GM23248 (cell line): ENCODE results near the gene NUP93. TPM values are rescaled to one million over a fixed set of nuclear protein-coding genes. Genes with fewer than 3 reads are reported as not detected.

Experiments used
- DNase-seq: peaks from one replicate; pipeline ENCODE4 v3.0.0-alpha.2; 2015
- H2AFZ ChIP-seq: fragments of 200-600 bp; sonication (generic); 2 replicates; pipeline ENCODE4 v1.6.1; 2016; ENCODE audit warnings: antibody characterized with exemption
- H3F3A ChIP-seq: fragments of 200-600 bp; sonication (generic); 2 replicates; pipeline ENCODE4 v1.6.1; 2016; ENCODE audit warnings: mild to moderate bottlenecking, antibody characterized with exemption, mixed run types; ENCODE audit not compliant: insufficient read depth
- H3K27ac ChIP-seq: fragments of 200-600 bp; sonication (generic); 2 replicates; pipeline ENCODE4 v1.5.1; 2016; ENCODE audit warnings: mild to moderate bottlenecking
- H3K27me3 ChIP-seq: fragments of 200-600 bp; sonication (generic); replicated peaks from 2 replicates; pipeline ENCODE4 v1.6.1; 2016; ENCODE audit warnings: mild to moderate bottlenecking; ENCODE audit not compliant: insufficient read depth
- H3K36me3 ChIP-seq: fragments of 200-600 bp; sonication (generic); 2 replicates; pipeline ENCODE4 v1.6.1; 2016; ENCODE audit warnings: low read depth, mild to moderate bottlenecking
- H3K4me1 ChIP-seq: fragments of 200-600 bp; sonication (generic); 2 replicates; pipeline ENCODE4 v1.6.1; 2016; ENCODE audit warnings: mild to moderate bottlenecking; ENCODE audit not compliant: insufficient read depth
- H3K4me2 ChIP-seq: fragments of 200-600 bp; sonication (generic); one replicate; pipeline ENCODE4 v1.6.1; 2016; ENCODE audit warnings: mild to moderate bottlenecking; ENCODE audit not compliant: unreplicated experiment
- H3K4me3 ChIP-seq: fragments of 200-600 bp; sonication (generic); 2 replicates; pipeline ENCODE4 v1.5.1; 2016; ENCODE audit warnings: mild to moderate bottlenecking
- H3K79me2 ChIP-seq: fragments of 200-600 bp; sonication (generic); 2 replicates; pipeline ENCODE4 v1.6.1; 2016; ENCODE audit warnings: mild to moderate bottlenecking; ENCODE audit not compliant: insufficient read depth
- H3K9ac ChIP-seq: fragments of 200-600 bp; sonication (generic); 2 replicates; pipeline ENCODE4 v1.6.1; 2016; ENCODE audit warnings: mild to moderate bottlenecking
- H3K9me2 ChIP-seq: fragments of 200-600 bp; sonication (generic); 2 replicates; pipeline ENCODE4 v1.6.1; 2016; ENCODE audit warnings: mixed run types, mild to moderate bottlenecking, moderate library complexity; ENCODE audit not compliant: insufficient read depth
- H3K9me3 ChIP-seq: fragments of 200-600 bp; sonication (generic); one replicate; pipeline ENCODE4 v1.6.1; 2017; ENCODE audit warnings: low read depth
- H4K20me1 ChIP-seq: fragments of 200-600 bp; sonication (generic); 2 replicates; pipeline ENCODE4 v1.6.0; 2016; ENCODE audit not compliant: insufficient read depth
- EZH2 ChIP-seq: fragments of 200-600 bp; sonication (generic); IDR thresholded peaks from 2 replicates; pipeline ENCODE4 v1.6.1; 2018; ENCODE audit warnings: antibody characterized with exemption, mild to moderate bottlenecking; ENCODE audit not compliant: insufficient read depth, poor library complexity, severe bottlenecking
- EZH2phosphoT487 ChIP-seq: fragments of 200-600 bp; sonication (generic); IDR thresholded peaks from 2 replicates; pipeline ENCODE4 v1.6.1; 2018; ENCODE audit warnings: antibody characterized with exemption, moderate library complexity, mild to moderate bottlenecking, low read depth; ENCODE audit not compliant: insufficient read depth
- WGBS, 2 experiments: methylation state at CpG; one replicate each; pipeline ENCODE4 v1.1.6; 2015 to 2017; ENCODE audit warnings: low lambda C conversion rate in 2 of 2, low coverage in 1 of 2; ENCODE audit errors: missing lambda C conversion rate in 2 of 2; 5-methylcytosine and 5-hydroxymethylcytosine counted together
- in situ Hi-C: fragments of 300-500 bp; cut with MboI; formaldehyde crosslinking; loops from 2 replicates; pipeline ENCODE4 v1.15.0; 2020
- polyA plus RNA-seq: library from polyadenylated mRNA; unstranded; fragments of >200 nt; fragmentation: Nextera tagmentation; extraction: Ambion mirVana; gene quantifications from 2 replicates; pipeline ENCODE4 v1.2.1, GENCODE V29; 2016
- total RNA-seq: library from RNA; depleted of rRNA; stranded (reverse); fragments of >200 nt; shearing (Covaris generic); gene quantifications from 2 replicates; pipeline ENCODE4 v1.2.3, GENCODE V29; 2014

The NUP93 gene
- total and polyA plus RNA-seq, 2 experiments from 2014 or later, result 47.1 to 51.2 TPM

- in situ Hi-C loops, result no loop called here
- Histone ChIP-seq H3K27ac (no peak overlapping the region), H3K27me3 (no peaks in the 10 kb centered on the region), H3K79me2 (peaks cover 47% of the 10 kb centered on the region), H2AFZ (no peak overlapping the region), H3K9ac (no peak overlapping the region), H3K9me3 (no peaks in the 10 kb centered on the region), H3K9me2 (no peaks in the 10 kb centered on the region), H4K20me1 (no peaks in the 10 kb centered on the region), H3K4me3 (no peak overlapping the region), H3F3A (peaks cover 26% of the 10 kb centered on the region; the same call in 1 of the 2 replicates), H3K4me2 (no peak overlapping the region), H3K4me1 (peaks cover 23% of the 10 kb centered on the region), H3K36me3 (no peaks in the 10 kb centered on the region)
- WGBS, 2 experiments, result 77% methylated on average over 4 of the region's 4 CpGs
- no peak for TF ChIP-seq EZH2phosphoT487
- TF ChIP-seq EZH2, result no peak
- DNase-seq, result no peak
Observed at GRCh38 chr16:56775162-56775561, 45.2 kb downstream of the NUP93 start.

GRCh38 chr16:56776562-56776961 is 46.6 kb downstream of the NUP93 start:
- 21 to 46% methylated on average over 1 of the region's 1 CpG for WGBS, 2 experiments
- H3K27me3 ChIP-seq, result no peaks in the 10 kb centered on the region

GRCh38 chr16:56777001-56777400 is 47.1 kb downstream of the NUP93 start:
- Histone ChIP-seq H3K9ac (peak overlapping the region; percentile 35), H3K4me2 (peak overlapping the region; percentile 60), H3K9me2 (no peaks in the 10 kb centered on the region), H3K79me2 (peaks cover 40% of the 10 kb centered on the region), H2AFZ (peak overlapping the region; percentile 7), H3K27ac (peak overlapping the region; percentile 71), H3K36me3 (no peaks in the 10 kb centered on the region), H3K4me1 (peaks cover 23% of the 10 kb centered on the region), H3K9me3 (no peaks in the 10 kb centered on the region), H3K4me3 (peak overlapping the region; percentile 28), H3F3A (peaks cover 26% of the 10 kb centered on the region; the same call in 1 of the 2 replicates), H4K20me1 (no peaks in the 10 kb centered on the region), H3K27me3 (no peaks in the 10 kb centered on the region)
- TF ChIP-seq EZH2 (no peak), EZH2phosphoT487 (no peak)
- WGBS, 2 experiments, result 47 to 51% methylated on average over 5 of the region's 5 CpGs
- in situ Hi-C loops, result no loop called here
- DNase-seq, result peak; percentile 39

More at GRCh38 chr16:56776562-56776961, 46.6 kb downstream of the NUP93 start:
- H3K9me2 ChIP-seq, result no peaks in the 10 kb centered on the region
- 0 out of 2 replicates have a peak overlapping the region, but pooled peaks have one; percentile 7 for H2AFZ ChIP-seq
- TF ChIP-seq EZH2phosphoT487, result no peak
- TF ChIP-seq EZH2, result no peak
- peak overlapping the region; percentile 31 for H3K4me2 ChIP-seq
- no peak overlapping the region for H3K4me3 ChIP-seq
- peak; percentile 63 for DNase-seq
- peak overlapping the region; percentile 71 for H3K27ac ChIP-seq
- H3K9me3 ChIP-seq, result no peaks in the 10 kb centered on the region
- H3K4me1 ChIP-seq, result peaks cover 23% of the 10 kb centered on the region
- peaks cover 26% of the 10 kb centered on the region; the same call in 1 of the 2 replicates for H3F3A ChIP-seq
- no peaks in the 10 kb centered on the region for H3K36me3 ChIP-seq
- H3K9ac ChIP-seq, result peak overlapping the region; percentile 35
- in situ Hi-C loops, result no loop called here
- H4K20me1 ChIP-seq, result no peaks in the 10 kb centered on the region
- H3K79me2 ChIP-seq, result peaks cover 43% of the 10 kb centered on the region

- in situ Hi-C loops, result no loop called here
- H3K4me2 ChIP-seq, result peak overlapping the region; percentile 60
- H3K9me2 ChIP-seq, result no peaks in the 10 kb centered on the region
- H3K27me3 ChIP-seq, result no peaks in the 10 kb centered on the region
- H3K4me3 ChIP-seq, result peak overlapping the region; percentile 28
- peak overlapping the region; percentile 35 for H3K9ac ChIP-seq
- WGBS, 2 experiments, result 4 to 6% methylated on average over 5 of the region's 5 CpGs
- H3K36me3 ChIP-seq, result no peaks in the 10 kb centered on the region
- DNase-seq, result peak; percentile 85
- H4K20me1 ChIP-seq, result no peaks in the 10 kb centered on the region
- TF ChIP-seq EZH2phosphoT487, result no peak
- no peak for TF ChIP-seq EZH2
- H3F3A ChIP-seq, result peaks cover 26% of the 10 kb centered on the region; the same call in 1 of the 2 replicates
- peaks cover 36% of the 10 kb centered on the region for H3K79me2 ChIP-seq
- H3K27ac ChIP-seq, result peak overlapping the region; percentile 71
- peaks cover 23% of the 10 kb centered on the region for H3K4me1 ChIP-seq
- H3K9me3 ChIP-seq, result no peaks in the 10 kb centered on the region
- H2AFZ ChIP-seq, result peak overlapping the region; percentile 7
Observed at GRCh38 chr16:56777482-56777881, 47.6 kb downstream of the NUP93 start.
